ENCODE results near the gene TNS4.

DNA sequence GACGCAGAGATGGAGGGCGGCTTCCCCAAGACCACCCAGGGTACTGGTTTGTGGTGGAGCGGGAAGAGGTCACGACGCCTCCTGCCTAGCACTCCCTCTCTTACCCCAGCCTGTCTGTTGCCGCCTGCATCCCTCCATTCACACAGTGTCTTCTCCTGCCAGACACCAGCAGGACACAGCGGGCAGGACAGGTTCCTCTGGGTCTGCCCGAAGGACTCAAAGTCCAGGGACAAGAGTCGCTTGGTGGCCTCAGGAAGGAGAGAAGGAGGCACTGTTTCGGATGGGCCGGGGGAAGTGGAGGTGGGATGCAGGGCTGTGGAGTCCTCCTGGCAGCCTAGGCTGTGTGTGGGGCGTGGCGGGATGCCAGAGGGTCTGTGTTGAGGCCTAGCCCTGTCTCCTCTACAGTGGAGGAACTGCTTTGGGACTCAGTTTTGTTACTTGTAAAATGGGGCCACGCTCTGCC, 19.6 kb upstream of the TNS4 start:
- TF ChIP-seq, protein P1, sequence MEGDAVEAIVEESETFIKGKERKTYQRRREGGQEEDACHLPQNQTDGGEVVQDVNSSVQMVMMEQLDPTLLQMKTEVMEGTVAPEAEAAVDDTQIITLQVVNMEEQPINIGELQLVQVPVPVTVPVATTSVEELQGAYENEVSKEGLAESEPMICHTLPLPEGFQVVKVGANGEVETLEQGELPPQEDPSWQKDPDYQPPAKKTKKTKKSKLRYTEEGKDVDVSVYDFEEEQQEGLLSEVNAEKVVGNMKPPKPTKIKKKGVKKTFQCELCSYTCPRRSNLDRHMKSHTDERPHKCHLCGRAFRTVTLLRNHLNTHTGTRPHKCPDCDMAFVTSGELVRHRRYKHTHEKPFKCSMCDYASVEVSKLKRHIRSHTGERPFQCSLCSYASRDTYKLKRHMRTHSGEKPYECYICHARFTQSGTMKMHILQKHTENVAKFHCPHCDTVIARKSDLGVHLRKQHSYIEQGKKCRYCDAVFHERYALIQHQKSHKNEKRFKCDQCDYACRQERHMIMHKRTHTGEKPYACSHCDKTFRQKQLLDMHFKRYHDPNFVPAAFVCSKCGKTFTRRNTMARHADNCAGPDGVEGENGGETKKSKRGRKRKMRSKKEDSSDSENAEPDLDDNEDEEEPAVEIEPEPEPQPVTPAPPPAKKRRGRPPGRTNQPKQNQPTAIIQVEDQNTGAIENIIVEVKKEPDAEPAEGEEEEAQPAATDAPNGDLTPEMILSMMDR (IDR thresholded peaks at IDR 0.05), result no peak
- no peak for TF ChIP-seq POLR2A (IDR thresholded peaks at IDR 0.05)

Data from tibial nerve (tissue), 3 donors.